ENCODE measurements around the gene HUNK. TPM values are rescaled to one million over a fixed set of nuclear protein-coding genes. Genes with fewer than 3 reads are reported as not detected.

Gene HUNK
- total and polyA plus RNA-seq, 2 experiments from 2014 or later: 1.6 to 5.1 TPM

DNA sequence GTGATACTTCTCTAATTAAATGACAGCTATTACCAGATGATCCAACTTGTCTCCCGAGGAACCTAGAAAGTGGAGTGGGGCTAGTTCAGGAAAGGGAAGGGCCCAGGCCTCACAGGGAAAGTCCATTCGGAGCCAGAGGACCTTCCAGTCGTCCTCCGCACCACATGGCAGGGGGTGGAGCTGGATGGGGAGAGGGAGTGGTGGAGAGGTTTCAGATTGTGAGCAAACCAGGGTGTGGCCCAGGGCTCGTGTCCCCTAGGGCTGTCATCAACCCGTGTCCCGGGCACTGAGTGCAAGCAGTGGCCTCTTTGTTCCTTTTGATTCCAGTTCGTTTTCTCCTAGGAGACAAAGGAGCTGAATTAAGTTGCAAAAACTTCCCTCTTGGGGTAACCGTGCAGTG is 114.9 kb downstream of the HUNK start:
- H2AFZ ChIP-seq: no peak overlapping the region
- Mint-ChIP-seq H3K9me3 (no peaks in the 10 kb centered on the region), H3K4me3 (no peak overlapping the region), H3K27ac (no peak overlapping the region), H3K36me3 (ENCODE audit: low read depth) (no peaks in the 10 kb centered on the region), H3K27me3 (ENCODE audit: insufficient read depth, low read depth, poor library complexity) (peaks cover 8% of the 10 kb centered on the region), H3K4me1 (peaks cover 17% of the 10 kb centered on the region)
- DNase-seq (ENCODE audit: low spot score) (peak; percentile 20), ATAC-seq (peak; percentile 14; the same call in 1 of the 3 replicates)
- no peak overlapping the region for H3K27ac ChIP-seq (ENCODE audit: low read depth)
- TF ChIP-seq EZH2phosphoT487 (IDR thresholded peaks at IDR 0.05; ENCODE audit: unreplicated experiment) (no peak), ZNF462 (CRISPR knock-in tag; IDR thresholded peaks at IDR 0.05) (no peak), JUNB (IDR thresholded peaks at IDR 0.05; ENCODE audit: unreplicated experiment) (no peak), EZH2 (IDR thresholded peaks at IDR 0.05; ENCODE audit: low read depth, unreplicated experiment) (no peak), ETS1 (IDR thresholded peaks at IDR 0.05) (no peak), ZNF331 (CRISPR knock-in tag; IDR thresholded peaks at IDR 0.05; ENCODE audit: low read depth) (no peak), POLR2AphosphoS5 (IDR thresholded peaks at IDR 0.05; ENCODE audit: low read depth) (no peak)
- no peaks in the 10 kb centered on the region for H3K4me1 ChIP-seq (ENCODE audit: insufficient read depth)
- no peaks in the 10 kb centered on the region for H3K36me3 ChIP-seq (ENCODE audit: insufficient read depth)
- H3K4me2 ChIP-seq: no peak overlapping the region
- H3K79me2 ChIP-seq (replicated peaks; ENCODE audit: insufficient read depth): no peaks in the 10 kb centered on the region
- no peaks in the 10 kb centered on the region; the same call in 1 of the 2 replicates for H4K20me1 ChIP-seq (replicated peaks; ENCODE audit: insufficient read depth)
- H3F3A ChIP-seq (replicated peaks; ENCODE audit: low read depth): no peaks in the 10 kb centered on the region
- no peaks in the 10 kb centered on the region for H3K9me2 ChIP-seq (ENCODE audit: insufficient read depth)
- H3K4me3 ChIP-seq: no peak overlapping the region
- H3K27me3 ChIP-seq (ENCODE audit: insufficient read depth): no peaks in the 10 kb centered on the region
